RWPE1 (cell line): ENCODE results near the gene NTSR1.

ENCODE experiments used
- CTCF ChIA-PET: fragments of 350-600 bp; sonication (Branson Sonifier 250); formaldehyde crosslinking; extraction: SDS; loops from one replicate; lab custom pipeline; 2021; lab: Yijun Ruan, JAX
- POLR2A ChIA-PET: fragments of 400-600 bp; formaldehyde crosslinking; extraction: SDS; loops from one replicate; lab custom pipeline; 2020; ENCODE audit warnings: antibody characterized with exemption; ENCODE audit not compliant: low non-redundant PET; lab: Yijun Ruan, JAX
- DNase-seq: peaks from one replicate; pipeline ENCODE4 v3.0.0; 2012; ENCODE audit warnings: low spot score
- H3K27ac ChIP-seq: fragments of 450-650 bp; 2 replicates; pipeline ENCODE4 v1.5.1; 2017
- CTCF ChIP-seq: fragments of 450-650 bp; conservative IDR thresholded peaks from 2 replicates; pipeline ENCODE4 v1.5.1; 2017; ENCODE audit warnings: low read depth, mild to moderate bottlenecking

Gene NTSR1

GRCh38 chr20:62662422-62662821 is 46.2 kb upstream of the NTSR1 start:
- ChIA-PET POLR2A (no interaction called here), CTCF (interaction anchor here (0.6 kb wide), 1 partner anchor 252 kb away, joined by 3 read pairs; no protein-coding TSS in a partner anchor)
- TF ChIP-seq CTCF: no peak
- peak; percentile 86 for DNase-seq
- H3K27ac ChIP-seq: peak overlapping the region; percentile 84

GRCh38 chr20:62663145-62664018 is 45.3 kb upstream of the NTSR1 start:
- POLR2A ChIA-PET: no interaction called here
- CTCF ChIA-PET: interaction anchor here (0.6 to 1.0 kb wide), 2 partner anchors 163 to 216 kb away, joined by 3 read pairs; no protein-coding TSS in a partner anchor
- no peak for TF ChIP-seq CTCF
- H3K27ac ChIP-seq: peak overlapping the region; percentile 84
- DNase-seq: no peak

GRCh38 chr20:62664019-62664971 is 44.3 kb upstream of the NTSR1 start:
- H3K27ac ChIP-seq: peak overlapping the region; percentile 84
- no peak for DNase-seq
- POLR2A ChIA-PET: no interaction called here
- no peak for TF ChIP-seq CTCF
- CTCF ChIA-PET: interaction anchor here (1.0 to 6.7 kb wide), 3 partner anchors 109 to 164 kb away, joined by 3 to 70 read pairs (median 3); no protein-coding TSS in a partner anchor

GRCh38 chr20:62665153-62665754 is 43.4 kb upstream of the NTSR1 start:
- ChIA-PET POLR2A (no interaction called here), CTCF (interaction anchor here (0.6 to 6.7 kb wide), 3 partner anchors 108 to 165 kb away, joined by 3 to 70 read pairs (median 5); no protein-coding TSS in a partner anchor)
- TF ChIP-seq CTCF: no peak
- peak overlapping the region; percentile 84; the same call in 1 of the 2 replicates for H3K27ac ChIP-seq
- no peak for DNase-seq

- no peak for DNase-seq
- POLR2A ChIA-PET: no interaction called here
- CTCF ChIA-PET: interaction anchor here (0.6 to 6.7 kb wide), 6 partner anchors 9 to 166 kb away, joined by 3 to 70 read pairs (median 4); no protein-coding TSS in a partner anchor
- no peak for TF ChIP-seq CTCF
- H3K27ac ChIP-seq: peak overlapping the region; percentile 26
Observed at GRCh38 chr20:62665826-62666735, 42.6 kb upstream of the NTSR1 start.
